K562 (cell line): ENCODE measurements around the gene PROK1. TPM values are rescaled to one million over a fixed set of nuclear protein-coding genes. Genes with fewer than 3 reads are reported as not detected.
A peak's percentile ranks its signal among the peaks of the same experiment; 100 is the strongest.

Experiments
- ATAC-seq: fragments of 200-7000 bp; cut with Tn5 transposase; 3 replicates; pipeline ENCODE4 v1.9.1; 2020; ENCODE audit warnings: moderate library complexity
- BruUV-seq: library from RNA; stranded (reverse); fragments of 400-500 nt; replicated peaks from 2 replicates; lab custom pipeline; 2021; lab: Mats Ljungman, UMichigan
- CTCF ChIA-PET: fragments of 300-600 bp; formaldehyde crosslinking; extraction: SDS; loops from one replicate; lab custom pipeline; 2021; ENCODE audit warnings: low intra/inter-chr PET ratio; lab: Yijun Ruan, JAX
- POLR2A ChIA-PET: fragments of 300-600, 350-650 bp; sonication (Branson Sonifier 250); formaldehyde crosslinking; extraction: SDS; loops from one replicate; lab custom pipeline; 2021; ENCODE audit warnings: antibody characterized with exemption, inconsistent platforms; lab: Yijun Ruan, JAX
- DNase-seq, 4 experiments: peaks; one replicate each; pipeline versions ENCODE4 v3.0.0 to v3.0.0-alpha.2; 2011 to 2018; ENCODE audit warnings: low spot score in 3 of 4, mixed read lengths in 3 of 4; ENCODE audit errors: extremely low read depth in 1 of 4
- FAIRE-seq: peaks from 2 replicates; lab custom pipeline; 2011; peaks lifted over from hg19 to GRCh38; lab: Jason Lieb, UNC
- H2AFZ ChIP-seq: 2 replicates; pipeline ENCODE4 v1.6.0; 2011; ENCODE audit warnings: low read depth, low read length, control low read depth, inconsistent platforms
- H3K27ac ChIP-seq: fragments of 200-600 bp; 3 replicates; pipeline ENCODE4 v1.8.0; 2011; ENCODE audit warnings: low read depth, mild to moderate bottlenecking, control low read depth, inconsistent platforms, low read length, moderate library complexity, mixed read lengths; ENCODE audit errors: extremely low read depth
- H3K27me3 ChIP-seq, 2 experiments: fragments of 300-600 bp in 1 of 2; 2 replicates in 1 of 2; 3 replicates in 1 of 2; pipeline versions ENCODE4 v1.6.0 to v1.8.0; 2011; ENCODE audit warnings: inconsistent platforms in 2 of 2, low read length in 2 of 2, mild to moderate bottlenecking in 1 of 2, mixed read lengths in 1 of 2, moderate library complexity in 1 of 2; ENCODE audit not compliant: control insufficient read depth in 2 of 2, insufficient read depth in 2 of 2
- H3K36me3 ChIP-seq: fragments of 300-600 bp; 3 replicates; pipeline ENCODE4 v1.8.0; 2011; ENCODE audit warnings: mild to moderate bottlenecking, low read length, inconsistent platforms; ENCODE audit not compliant: control insufficient read depth, insufficient read depth
- H3K4me1 ChIP-seq, 2 experiments: fragments of 200-600 bp in 1 of 2; replicated peaks in 1 of 2; 2 replicates in 1 of 2; 3 replicates in 1 of 2; pipeline versions ENCODE4 v1.5.1 to v1.8.0; 2011; ENCODE audit warnings: inconsistent platforms in 2 of 2, low read length in 2 of 2, mild to moderate bottlenecking in 1 of 2, mixed read lengths in 1 of 2, moderate library complexity in 1 of 2; ENCODE audit not compliant: control insufficient read depth in 2 of 2, insufficient read depth in 2 of 2
- H3K4me2 ChIP-seq: 2 replicates; pipeline ENCODE4 v1.6.1; 2011; ENCODE audit warnings: low read length, control low read depth, inconsistent platforms, mixed read lengths; ENCODE audit not compliant: insufficient read depth
- H3K4me3 ChIP-seq: fragments of 200-600 bp; sonication (generic), shearing (Covaris generic); 2 replicates; pipeline ENCODE4 v1.5.1; 2016; ENCODE audit warnings: control low read depth, inconsistent platforms
- H3K79me2 ChIP-seq: fragments of 200-600 bp; 3 replicates; pipeline ENCODE4 v1.8.0; 2011; ENCODE audit warnings: low read length, inconsistent platforms; ENCODE audit not compliant: control insufficient read depth, insufficient read depth
- H3K9ac ChIP-seq, 2 experiments: 2 replicates each; pipeline versions ENCODE4 v1.6.0 to v1.6.1; 2011; ENCODE audit warnings: low read depth in 2 of 2, low read length in 2 of 2, control low read depth in 1 of 2, inconsistent platforms in 1 of 2, mild to moderate bottlenecking in 1 of 2, mixed read lengths in 1 of 2; ENCODE audit not compliant: insufficient read depth in 1 of 2
- H3K9me1 ChIP-seq: one replicate; pipeline ENCODE4 v1.6.0; 2011; ENCODE audit warnings: inconsistent platforms, mild to moderate bottlenecking, low read length, moderate library complexity; ENCODE audit not compliant: control insufficient read depth, insufficient read depth
- H3K9me3 ChIP-seq: replicated peaks from 2 replicates; pipeline ENCODE4 v1.5.1; 2011; ENCODE audit warnings: low read depth, low read length, inconsistent platforms; ENCODE audit not compliant: control insufficient read depth, insufficient read depth
- H4K20me1 ChIP-seq: replicated peaks from 2 replicates; pipeline ENCODE4 v1.6.1; 2011; ENCODE audit warnings: low read length, inconsistent platforms, mixed read lengths; ENCODE audit not compliant: control insufficient read depth, insufficient read depth
- CBX2 ChIP-seq: fragments of 200-600 bp; sonication (generic); IDR thresholded peaks from one replicate; pipeline ENCODE4 v1.6.1; 2012; ENCODE audit warnings: mild to moderate bottlenecking, low read length, inconsistent platforms; ENCODE audit not compliant: insufficient read depth, poor library complexity, severe bottlenecking
- FOSL1 ChIP-seq: fragments of 200-800 bp; sonication (Bioruptor generic); conservative IDR thresholded peaks from 2 replicates; pipeline ENCODE4 v1.6.1; 2016; ENCODE audit warnings: missing genetic modification characterization, missing compliant biosample characterization
- NFIX ChIP-seq: fragments of 250-450 bp; sonication (Bioruptor Pico); IDR thresholded peaks from 2 replicates; pipeline ENCODE4 v1.4.0; 2020; ENCODE audit warnings: low read depth, mild to moderate bottlenecking, moderate library complexity
- RBM22 ChIP-seq: fragments of 200-400 bp; formaldehyde crosslinking; IDR thresholded peaks from 2 replicates; pipeline ENCODE4 v1.6.1; 2018; ENCODE audit warnings: low read length, low read depth; ENCODE audit not compliant: poor library complexity, severe bottlenecking
- RNF2 ChIP-seq: sonication (generic); IDR thresholded peaks from 2 replicates; pipeline ENCODE4 v1.6.1; 2016
- ZBTB2 ChIP-seq: fragments of 450-650 bp; IDR thresholded peaks from 2 replicates; pipeline ENCODE4 v1.6.1; 2016; ENCODE audit warnings: antibody characterized with exemption
- ZNF124 ChIP-seq: sonication (generic); formaldehyde crosslinking; IDR thresholded peaks from 2 replicates; pipeline ENCODE4 v1.8.1; 2022; ENCODE audit warnings: missing genetic modification reagents
- ZNF445 ChIP-seq: fragments of 250-450 bp; sonication (Bioruptor Pico); IDR thresholded peaks from 2 replicates; pipeline ENCODE4 v1.4.0; 2020; ENCODE audit warnings: low read depth, mild to moderate bottlenecking, moderate library complexity
- ZNF609 ChIP-seq: sonication (generic); formaldehyde crosslinking; IDR thresholded peaks from 2 replicates; pipeline ENCODE4 v1.8.1; 2023; ENCODE audit warnings: missing genetic modification reagents, mild to moderate bottlenecking, borderline replicate concordance
- WGBS: fragments of 100-300 bp; shearing (Covaris generic); methylation state at CpG from one replicate; pipeline ENCODE4 v1.1.6; 2016; ENCODE audit warnings: low coverage, mixed read lengths; ENCODE audit not compliant: insufficient coverage; ENCODE audit errors: missing lambda C conversion rate; 5-methylcytosine and 5-hydroxymethylcytosine counted together
- in situ Hi-C: fragments of 300-500 bp; cut with MboI; formaldehyde crosslinking; loops from 4 replicates; pipeline ENCODE4 v1.15.0; 2018; ENCODE audit warnings: inconsistent platforms, mixed read lengths
- intact Hi-C: fragments of 100-400 bp; cut with micrococcal nuclease; formaldehyde crosslinking; loops from 2 replicates; pipeline ENCODE4 v1.14.2; 2022
- polyA plus RNA-seq, 8 experiments: library from polyadenylated mRNA; depleted of rRNA in 4 of 8; stranded (reverse) in 5 of 8; unstranded in 3 of 8; fragments of >200 nt; fragmentation: Nextera tagmentation in 2 of 8; fragmentation: Illumina TruSeq in 1 of 8; extraction: Ambion mirVana in 2 of 8; extraction: Trizol in 1 of 8; gene quantifications; 2 replicates each; pipeline versions ENCODE4 v1.2.1 to v1.2.3, GENCODE V29; 2011 to 2014; ENCODE audit warnings: inconsistent platforms in 1 of 8, missing spikeins in 1 of 8
- total RNA-seq, 7 experiments: library from RNA; depleted of rRNA in 6 of 7; stranded (reverse); fragments of >200 nt in 6 of 7; fragmentation: Illumina TruSeq in 2 of 7; extraction: Trizol in 2 of 7; gene quantifications; 2 replicates each; pipeline versions ENCODE4 v1.2.1 to v1.2.3, GENCODE V29; 2011 to 2021; ENCODE audit warnings: low replicate concordance in 1 of 7

PROK1 gene
- total and polyA plus RNA-seq, 9 of the 15 experiments (the other 6 are each of a cell fraction or from before 2014, with no cell fraction given), result 0.15 TPM; not detected in 8

- intact Hi-C loops, result no loop called here
- POLR2A ChIA-PET, result no interaction called here
These were observed 39.1 kb downstream of the PROK1 start for GRCh38 chr1:110489973-110490542.

More at GRCh38 chr1:110489973-110490542, 39.1 kb downstream of the PROK1 start:
- ATAC-seq, result peak; percentile 32; the same call in 1 of the 3 replicates
- Histone ChIP-seq H2AFZ (no peak overlapping the region), H4K20me1 (0 out of 2 replicates have a peak, but pooled peaks cover 22% of the 10 kb centered on the region), H3K9ac (peak overlapping the region in 1 of 2 experiments; percentile 36; a peak in 2 of 4 replicates), H3K9me1 (no peaks in the 10 kb centered on the region), H3K4me1 (peaks cover 0 to 12% of the 10 kb centered on the region in 2 experiments; a peak in 2 of 5 replicates), H3K4me2 (no peak overlapping the region), H3K79me2 (no peaks in the 10 kb centered on the region), H3K36me3 (no peaks in the 10 kb centered on the region), H3K27me3 (peaks cover 20 to 66% of the 10 kb centered on the region in 2 experiments; a peak in 4 of 5 replicates), H3K9me3 (no peaks in the 10 kb centered on the region), H3K4me3 (no peak overlapping the region), H3K27ac (no peak overlapping the region)
- CTCF ChIA-PET, result no interaction called here
- BruUV-seq, result no TSS peak
- 36% methylated on average over 14 of the region's 14 CpGs for WGBS
- peak in 2 of 4 experiments; percentile 52 to 53 for DNase-seq
- no peak for FAIRE-seq
- in situ Hi-C loops, result no loop called here
- TF ChIP-seq RBM22 (no peak), CBX2 (no peak), FOSL1 (no peak), RNF2 (no peak), ZNF445 (CRISPR knock-in tag) (no peak), ZBTB2 (no peak), ZNF609 (CRISPR knock-in tag) (no peak), ZNF124 (no peak), NFIX (CRISPR knock-in tag) (no peak)
